HS-5 (cell line): Measurements from ENCODE around the gene UGT1A1.
"Not testable (repeated sequence)": the region's sequence is repeated elsewhere in the genome, so short reads cannot be mapped to it uniquely, and the experiment has no call there.

Experiments
- DNase-seq: peaks from one replicate; pipeline ENCODE4 v3.0.0-alpha.2; 2012; ENCODE audit warnings: low read depth

UGT1A1 gene

DNA sequence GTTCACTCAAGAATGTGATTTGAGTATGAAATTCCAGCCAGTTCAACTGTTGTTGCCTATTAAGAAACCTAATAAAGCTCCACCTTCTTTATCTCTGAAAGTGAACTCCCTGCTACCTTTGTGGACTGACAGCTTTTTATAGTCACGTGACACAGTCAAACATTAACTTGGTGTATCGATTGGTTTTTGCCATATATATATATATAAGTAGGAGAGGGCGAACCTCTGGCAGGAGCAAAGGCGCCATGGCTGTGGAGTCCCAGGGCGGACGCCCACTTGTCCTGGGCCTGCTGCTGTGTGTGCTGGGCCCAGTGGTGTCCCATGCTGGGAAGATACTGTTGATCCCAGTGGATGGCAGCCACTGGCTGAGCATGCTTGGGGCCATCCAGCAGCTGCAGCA is at the start of gene UGT1A1:
TSS of gene UGT1A1 (plus strand) at position 228 of the 400 bp plus-strand sequence. CDS start at position 246, 18 bp downstream.
- no peak for DNase-seq

- DNase-seq: peak; percentile 30
Observed at GRCh38 chr2:233711312-233712008, 48.6 kb upstream of the UGT1A1 start.

DNA sequence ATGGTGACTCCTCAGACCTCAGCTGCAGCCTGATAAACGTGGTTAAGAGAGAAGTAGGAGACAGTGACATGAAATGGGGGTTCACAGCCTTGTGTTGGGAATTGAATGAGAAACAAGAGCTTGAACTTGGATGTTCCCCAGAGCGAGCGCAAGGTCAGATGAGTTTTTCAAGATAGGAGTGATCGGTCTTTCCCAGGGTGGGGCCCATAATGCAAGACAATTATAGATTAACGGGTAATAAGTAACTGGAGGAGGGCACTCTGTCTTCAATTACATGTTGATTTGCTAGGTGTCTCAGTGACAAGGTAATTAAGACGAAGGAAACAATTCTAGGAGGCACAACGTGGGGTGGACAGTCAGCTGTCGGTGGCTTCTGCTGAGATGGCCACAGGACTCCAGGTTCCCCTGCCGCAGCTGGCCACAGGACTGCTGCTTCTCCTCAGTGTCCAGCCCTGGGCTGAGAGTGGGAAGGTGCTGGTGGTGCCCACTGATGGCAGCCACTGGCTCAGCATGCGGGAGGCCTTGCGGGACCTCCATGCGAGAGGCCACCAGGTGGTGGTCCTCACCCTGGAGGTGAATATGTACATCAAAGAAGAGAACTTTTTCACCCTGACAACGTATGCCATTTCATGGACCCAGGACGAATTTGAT is 47.3 kb upstream of the UGT1A1 start, which contains the start of gene UGT1A5:
TSS of gene UGT1A5 (plus strand) at position 297 of the 651 bp plus-strand sequence. CDS start at position 382, 85 bp downstream.
- no peak for DNase-seq

DNA sequence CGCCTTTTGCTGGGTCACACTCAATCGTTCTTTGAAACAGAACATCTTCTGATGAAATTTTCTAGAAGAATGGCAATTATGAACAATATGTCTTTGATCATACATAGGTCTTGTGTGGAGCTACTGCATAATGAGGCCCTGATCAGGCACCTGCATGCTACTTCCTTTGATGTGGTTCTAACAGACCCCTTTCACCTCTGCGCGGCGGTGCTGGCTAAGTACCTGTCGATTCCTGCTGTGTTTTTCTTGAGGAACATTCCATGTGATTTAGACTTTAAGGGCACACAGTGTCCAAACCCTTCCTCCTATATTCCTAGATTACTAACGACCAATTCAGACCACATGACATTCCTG is 46.8 kb upstream of the UGT1A1 start:
- no peak for DNase-seq

GRCh38 chr2:233714121-233714520 is 45.9 kb upstream of the UGT1A1 start:
- no peak for DNase-seq

GRCh38 chr2:233718552-233718951 is 41.5 kb upstream of the UGT1A1 start, which contains the start of gene UGT1A4:
TSS of gene UGT1A4 (plus strand) at chr2:233718736. CDS start at chr2:233718821, 85 bp downstream.
- DNase-seq: no peak

DNA sequence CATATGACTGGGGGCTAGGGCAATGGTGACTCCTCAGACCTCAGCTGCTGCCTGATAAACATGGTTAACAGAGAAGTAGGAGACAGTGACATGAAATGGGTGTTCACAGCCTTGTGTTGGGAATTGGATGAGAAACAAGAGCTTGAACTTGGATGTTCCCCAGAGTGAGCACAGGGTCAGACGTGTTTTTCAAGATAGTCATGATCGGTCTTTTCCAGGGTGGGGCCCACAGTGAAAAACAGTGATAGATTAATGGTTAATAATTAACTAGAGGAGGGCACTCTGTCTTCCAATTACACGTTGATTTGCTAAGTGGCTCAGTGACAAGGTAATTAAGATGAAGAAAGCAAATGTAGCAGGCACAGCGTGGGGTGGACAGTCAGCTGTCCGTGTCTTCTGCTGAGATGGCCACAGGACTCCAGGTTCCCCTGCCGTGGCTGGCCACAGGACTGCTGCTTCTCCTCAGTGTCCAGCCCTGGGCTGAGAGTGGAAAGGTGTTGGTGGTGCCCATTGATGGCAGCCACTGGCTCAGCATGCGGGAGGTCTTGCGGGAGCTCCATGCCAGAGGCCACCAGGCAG is 31.3 kb upstream of the UGT1A1 start, which contains the start of gene UGT1A3:
TSS of gene UGT1A3 (plus strand) at position 320 of the 579 bp plus-strand sequence. CDS start at position 405, 85 bp downstream.
- DNase-seq: no peak

- DNase-seq: not testable (repeated sequence)
Observed at GRCh38 chr2:233736868-233737653, 23.0 kb upstream of the UGT1A1 start.

GRCh38 chr2:233740870-233741269 is 19.2 kb upstream of the UGT1A1 start:
- DNase-seq: no peak

- no peak for DNase-seq
Observed at GRCh38 chr2:233743464-233744259, 16.4 kb upstream of the UGT1A1 start.

DNA sequence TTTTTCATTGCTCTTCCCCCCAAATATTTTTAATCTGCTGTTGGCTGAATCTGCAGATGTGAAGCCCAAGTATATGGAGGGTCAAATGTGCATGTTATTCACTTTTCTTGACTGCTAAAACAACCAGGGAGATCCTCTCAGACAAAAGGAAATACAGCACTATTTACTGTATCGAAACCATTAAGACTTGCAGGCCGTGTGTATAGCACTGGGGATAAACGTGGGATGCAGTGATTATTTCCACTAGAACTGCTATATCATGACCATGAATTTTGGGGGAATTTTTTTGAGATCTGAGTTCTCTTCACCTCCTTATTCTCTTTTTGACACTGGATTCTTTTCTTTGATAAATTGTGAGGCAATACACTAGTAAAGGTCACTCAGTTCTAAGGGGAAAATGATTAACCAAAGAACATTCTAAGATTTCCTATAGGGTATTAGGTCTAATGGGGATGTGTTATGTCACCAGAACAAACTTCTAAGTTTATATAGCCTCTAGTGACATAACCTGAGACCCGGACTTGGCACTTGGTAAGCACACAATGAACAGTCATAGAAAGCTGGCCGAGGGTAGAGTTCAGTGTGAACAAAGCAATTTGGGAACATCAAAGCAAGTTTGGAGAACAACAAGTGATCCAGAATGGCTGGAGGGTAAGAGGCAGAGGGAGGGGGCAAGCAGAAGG is 14.9 kb upstream of the UGT1A1 start:
- no peak for DNase-seq

- not testable (repeated sequence) for DNase-seq
Observed at GRCh38 chr2:233745838-233746237, 14.2 kb upstream of the UGT1A1 start.

DNA sequence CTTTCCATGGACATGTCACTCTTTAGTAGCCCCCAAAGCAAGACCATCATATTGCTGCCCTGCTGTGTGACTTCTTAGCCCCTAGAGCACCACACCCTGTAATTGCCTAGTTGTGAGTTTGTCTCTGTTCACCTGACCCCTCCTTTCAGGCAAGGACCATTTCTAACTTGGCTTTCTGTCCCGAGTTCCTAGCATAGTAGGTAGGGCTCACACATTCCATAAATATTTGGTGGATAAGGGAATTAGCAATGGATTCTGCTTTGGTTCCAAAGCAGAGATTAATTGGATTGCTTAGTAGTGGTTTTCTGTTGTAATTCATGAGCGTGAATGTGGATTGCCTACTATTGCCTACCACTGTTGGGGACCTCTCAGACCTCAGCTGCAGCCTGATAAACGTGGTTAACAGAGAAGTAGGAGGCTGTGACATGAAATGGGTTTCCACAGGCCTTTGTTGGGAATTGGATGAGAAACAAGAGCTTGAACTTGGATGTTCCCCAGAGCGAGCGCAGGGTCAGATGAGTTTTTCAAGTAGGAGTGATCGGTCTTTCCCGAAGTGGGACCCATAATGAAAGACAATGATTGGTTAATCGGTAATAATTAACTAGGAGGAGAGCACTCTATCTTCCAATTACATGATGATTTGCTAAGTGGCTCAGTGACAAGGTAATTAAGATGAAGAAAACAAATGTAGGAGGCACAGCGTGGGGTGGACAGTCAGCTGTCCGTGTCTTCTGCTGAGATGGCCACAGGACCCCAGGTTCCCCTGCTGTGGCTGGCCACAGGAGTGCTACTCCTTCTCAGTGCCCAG is 13.4 kb upstream of the UGT1A1 start:
- no peak for DNase-seq

DNA sequence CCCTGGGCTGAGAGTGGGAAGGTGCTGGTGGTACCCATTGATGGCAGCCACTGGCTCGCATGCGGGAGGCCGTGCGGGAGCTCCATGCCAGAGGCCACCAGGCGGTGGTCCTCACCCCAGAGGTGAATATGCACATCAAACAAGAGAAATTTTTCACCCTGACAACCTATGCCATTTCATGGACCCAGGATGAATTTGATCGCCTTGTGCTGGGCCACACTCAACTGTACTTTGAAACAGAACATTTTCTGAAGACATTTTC is 12.9 kb upstream of the UGT1A1 start:
- no peak for DNase-seq

- not testable (repeated sequence) for DNase-seq
Observed at GRCh38 chr2:233750689-233751088, 9.4 kb upstream of the UGT1A1 start.

GRCh38 chr2:233751212-233752009 is 8.7 kb upstream of the UGT1A1 start:
- not testable (repeated sequence) for DNase-seq

DNA sequence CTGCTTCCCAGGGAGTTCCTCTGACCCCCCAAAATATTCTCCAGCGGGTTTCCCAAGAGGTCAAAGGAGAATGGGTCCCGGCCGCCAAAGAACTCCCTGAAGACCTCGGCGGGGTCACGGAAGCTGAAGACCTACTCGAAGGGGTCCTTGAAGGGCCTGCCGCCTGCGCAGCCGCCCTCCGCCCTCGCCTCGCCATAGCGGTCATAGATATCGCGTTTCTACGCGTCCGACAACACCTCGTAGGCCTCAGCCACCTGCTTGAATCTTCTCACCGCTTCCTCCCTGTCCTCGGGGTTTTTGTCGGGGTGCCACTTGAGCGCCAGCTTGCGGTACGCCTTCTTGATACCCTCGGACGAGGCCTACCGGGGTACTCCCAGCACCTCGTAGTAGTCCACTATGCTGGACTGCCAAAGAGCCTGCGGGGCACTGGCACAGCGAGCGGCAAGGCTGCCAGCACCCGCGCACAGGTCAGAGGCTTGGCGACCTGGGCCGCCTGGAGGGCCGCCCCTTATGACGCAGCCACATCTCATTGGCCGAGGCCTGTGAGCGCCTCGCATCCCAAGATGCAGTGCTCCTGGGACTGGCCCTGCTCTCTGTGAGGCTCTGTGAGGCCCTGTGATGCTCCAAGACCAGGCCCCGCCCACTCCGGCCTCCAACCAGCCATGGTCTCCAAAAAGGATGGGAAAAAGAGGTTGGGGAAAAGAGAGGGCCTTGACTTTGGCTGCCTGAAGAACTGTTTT is 5.0 kb upstream of the UGT1A1 start:
- DNase-seq: no peak

- DNase-seq: no peak
Observed at GRCh38 chr2:233756429-233757081, 3.5 kb upstream of the UGT1A1 start.
